GM18505 (cell line): Measurements from ENCODE around the gene SPRED2.

Experiments used
- ATAC-seq: cut with Tn5 transposase; IDR thresholded peaks from one replicate; pipeline ENCODE4 v1.9.1; 2021; ENCODE audit not compliant: unreplicated experiment
- POLR2A ChIP-seq: IDR thresholded peaks from 4 replicates; pipeline ENCODE4 v1.6.1; 2011; ENCODE audit warnings: borderline replicate concordance; ENCODE audit not compliant: insufficient read depth, insufficient read length; ENCODE audit errors: extremely low read depth

Gene SPRED2

DNA sequence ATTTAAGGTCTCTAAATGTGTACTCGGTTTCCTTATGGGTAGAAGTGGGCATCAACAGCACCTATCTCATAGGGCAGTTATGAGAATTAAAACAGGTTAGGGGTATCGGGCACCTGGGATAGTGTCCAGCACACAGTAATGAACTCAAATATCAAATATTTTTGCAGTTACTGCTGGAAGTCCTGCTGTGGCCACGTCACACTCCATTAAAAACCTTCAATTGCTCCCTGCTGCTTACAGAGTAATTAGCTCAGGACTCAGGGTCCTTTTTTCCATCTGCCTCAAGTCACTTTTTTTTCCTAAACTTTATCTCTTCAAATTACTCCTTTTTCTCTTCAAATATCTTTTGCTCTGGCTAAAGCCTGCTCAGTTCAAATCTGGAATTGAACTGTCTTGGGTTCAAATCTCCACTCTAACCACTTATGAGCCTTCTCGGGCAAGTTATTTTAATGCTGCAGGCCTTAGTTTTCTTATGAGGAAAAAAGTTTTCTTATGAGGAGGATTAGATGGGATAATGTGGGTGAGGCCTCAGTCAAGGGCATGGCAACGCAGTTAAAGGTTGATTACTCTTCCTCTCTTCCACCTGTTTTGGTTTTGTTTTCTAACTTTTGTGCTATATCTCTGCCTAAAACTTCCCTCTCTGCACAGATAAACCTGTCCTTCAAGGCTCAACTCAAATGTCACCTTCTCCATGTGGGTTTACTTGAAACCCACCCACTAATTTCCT lies 36.6 kb downstream of the SPRED2 start:
- no peak for TF ChIP-seq POLR2A

DNA sequence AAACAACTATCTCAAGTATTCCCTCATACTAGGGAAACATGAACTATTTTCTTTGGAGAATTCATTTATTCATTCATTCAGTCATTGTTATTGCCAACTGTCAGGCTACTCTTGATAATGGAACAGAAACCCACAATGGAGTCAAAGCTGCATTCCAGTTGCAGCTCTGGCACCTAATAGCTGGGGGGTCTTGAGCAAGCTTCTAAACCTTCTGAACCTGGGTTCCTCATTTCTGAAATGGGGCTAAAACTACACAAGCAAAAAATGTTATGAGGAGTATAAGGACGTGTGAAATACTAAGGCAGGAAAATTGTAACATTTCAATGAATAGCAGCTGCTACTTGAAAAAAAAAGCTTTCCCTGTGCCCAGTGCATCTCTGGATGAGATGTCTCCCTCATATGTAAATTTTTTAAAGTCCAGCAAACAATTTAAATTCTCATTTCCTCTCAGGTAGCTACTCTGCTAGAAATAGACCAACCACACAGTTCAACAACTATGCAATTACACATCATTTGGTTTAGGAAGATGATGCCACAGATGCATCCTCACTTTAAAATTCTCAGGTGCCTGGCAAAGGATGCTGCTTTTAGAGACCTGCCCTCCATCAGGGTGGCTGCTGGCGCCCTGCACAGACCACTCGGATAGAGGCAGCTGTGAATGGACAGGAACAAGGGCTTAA lies 38.5 kb downstream of the SPRED2 start:
- ATAC-seq, result no peak
- TF ChIP-seq POLR2A, result no peak

More for the DNA sequence above, 36.6 kb downstream of the SPRED2 start:
- ATAC-seq, result no peak

DNA sequence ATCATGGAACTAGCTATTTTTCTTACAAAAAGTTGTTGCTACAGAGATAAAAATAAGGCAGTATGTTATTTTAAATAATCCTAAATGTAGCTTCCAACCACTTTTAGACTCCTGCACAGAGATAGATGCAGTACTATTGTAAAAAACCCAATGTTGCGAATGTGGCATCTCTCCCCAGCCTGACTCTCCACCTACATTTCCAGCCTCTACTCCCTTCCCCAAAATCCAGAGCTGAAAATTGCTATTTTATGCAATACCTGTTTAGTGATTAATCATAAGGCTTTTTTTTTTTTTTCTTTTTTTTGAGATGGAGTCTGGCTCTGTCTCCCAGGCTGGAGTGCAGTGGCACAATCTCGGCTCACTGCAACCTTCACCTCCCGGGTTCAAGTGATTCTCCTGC lies 39.4 kb downstream of the SPRED2 start:
- TF ChIP-seq POLR2A, result no peak
- ATAC-seq, result no peak

DNA sequence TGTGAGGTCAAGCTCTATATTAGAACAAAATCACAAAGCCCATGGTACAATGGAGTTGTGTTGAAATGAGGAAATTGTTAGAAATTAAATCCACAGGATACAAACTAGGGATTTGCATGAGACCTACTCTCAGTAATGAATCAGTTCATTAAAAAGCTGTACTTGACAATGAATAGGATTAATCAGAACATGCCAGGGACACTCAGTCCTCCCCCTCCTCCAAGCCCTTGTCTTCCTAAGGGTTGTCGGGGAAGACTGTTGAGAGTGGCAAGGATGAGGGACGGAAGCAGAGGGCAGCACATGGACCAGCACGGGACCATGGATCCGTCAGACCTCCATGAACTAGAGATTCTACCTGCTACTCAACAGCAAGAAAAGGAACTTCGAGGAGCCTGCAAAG lies 39.8 kb downstream of the SPRED2 start:
- ATAC-seq, result no peak
- TF ChIP-seq POLR2A, result no peak

DNA sequence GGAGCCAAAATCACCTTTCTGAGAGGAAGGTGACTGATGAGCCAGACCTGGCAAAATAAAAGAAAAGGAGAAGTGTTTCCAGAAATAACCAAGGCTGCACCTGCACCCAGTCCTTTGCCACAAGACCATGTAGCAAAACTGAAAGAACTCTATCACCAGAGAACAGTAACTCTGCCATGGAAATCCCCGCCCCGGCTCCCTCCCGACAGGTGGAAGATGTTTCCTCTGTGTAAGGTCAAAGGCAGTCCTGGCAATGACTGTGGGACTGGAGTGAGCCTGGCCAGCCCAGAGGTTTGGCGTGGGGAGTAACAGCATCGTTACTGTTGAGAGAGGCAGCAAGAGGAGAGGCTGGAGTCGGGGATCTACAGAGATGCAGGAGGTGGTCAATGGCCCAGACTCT lies 42.3 kb downstream of the SPRED2 start:
- peak; percentile 66 for ATAC-seq
- TF ChIP-seq POLR2A, result no peak

DNA sequence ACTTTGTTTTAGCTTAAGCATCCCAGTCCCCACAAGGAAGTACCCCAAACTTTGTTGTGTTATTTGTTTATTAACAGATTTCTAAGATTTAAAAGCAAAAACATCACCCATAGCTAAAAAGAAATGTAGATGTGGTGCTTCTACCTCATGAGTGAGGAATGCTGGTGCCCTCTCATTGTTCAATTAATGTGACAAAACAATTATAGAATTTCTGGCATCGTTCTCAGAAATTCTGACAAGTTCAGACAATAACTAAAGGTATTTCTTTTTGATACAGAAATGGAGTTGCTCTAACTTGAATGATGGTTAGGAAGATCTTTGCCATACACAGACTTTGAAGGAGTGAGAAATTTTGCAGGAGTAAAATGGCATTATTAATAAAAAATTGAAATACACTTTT lies 42.9 kb downstream of the SPRED2 start:
- TF ChIP-seq POLR2A, result no peak
- ATAC-seq, result no peak

DNA sequence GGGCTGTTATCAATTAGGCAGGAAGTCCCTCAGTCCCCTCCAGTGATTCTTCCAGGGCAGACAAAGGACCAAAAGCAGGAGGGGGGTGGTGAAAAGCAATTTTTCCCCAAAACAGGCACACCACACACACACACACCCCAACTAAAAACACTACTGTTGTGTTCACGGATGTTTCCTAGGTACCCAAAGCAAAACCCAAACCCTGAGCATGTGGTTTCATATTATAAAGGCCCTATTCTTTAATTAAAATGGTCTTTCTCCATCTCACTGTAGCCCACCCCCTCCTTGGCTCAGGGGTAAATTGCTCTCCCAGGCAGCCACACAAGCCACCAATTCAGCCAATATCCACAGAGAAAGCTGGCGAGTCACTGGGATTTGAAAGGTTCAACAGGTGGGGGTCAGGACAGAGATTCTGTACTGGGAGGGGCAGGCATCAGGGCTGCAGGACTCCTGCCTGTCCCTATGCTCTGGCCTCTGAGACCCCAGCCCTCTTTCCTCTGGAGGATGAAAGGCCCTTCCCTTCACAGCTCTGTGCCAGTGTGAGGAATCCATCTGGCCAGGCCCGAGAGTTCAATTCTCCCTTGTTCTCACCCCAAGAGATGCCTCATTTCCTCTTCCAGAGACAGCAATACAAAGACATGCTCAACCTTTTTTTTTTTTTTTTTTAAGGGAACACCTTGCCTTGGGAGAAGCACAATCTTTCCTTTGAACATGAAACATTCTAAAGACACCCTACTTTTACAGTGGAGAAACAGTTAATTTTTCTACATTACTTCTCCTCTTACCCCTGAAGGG lies 43.6 kb downstream of the SPRED2 start:
- no peak for ATAC-seq
- TF ChIP-seq POLR2A, result no peak

DNA sequence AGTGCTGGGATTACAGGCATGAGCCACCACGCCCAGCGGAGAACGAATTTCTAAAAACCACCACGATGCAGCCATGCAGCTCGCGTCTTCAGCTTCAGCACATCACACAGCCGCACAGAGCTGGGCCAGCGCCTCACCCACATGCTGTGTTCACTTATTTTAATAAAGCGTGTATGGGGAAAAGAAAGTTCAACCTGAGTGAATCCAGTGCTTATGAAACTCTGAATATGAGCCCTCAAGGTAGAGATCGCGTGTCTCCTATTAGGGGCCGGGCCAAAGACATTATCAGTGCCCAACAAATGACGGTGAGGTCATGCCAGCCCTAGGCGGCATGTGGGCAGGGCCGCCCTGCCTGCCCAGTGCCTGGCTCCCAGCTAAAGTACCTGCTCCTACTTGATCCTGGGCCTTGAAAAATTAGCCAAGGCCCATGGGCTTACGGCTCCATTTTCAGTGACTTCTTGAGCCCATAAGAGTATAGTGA lies 44.3 kb downstream of the SPRED2 start:
- no peak for TF ChIP-seq POLR2A
- peak; percentile 73 for ATAC-seq

DNA sequence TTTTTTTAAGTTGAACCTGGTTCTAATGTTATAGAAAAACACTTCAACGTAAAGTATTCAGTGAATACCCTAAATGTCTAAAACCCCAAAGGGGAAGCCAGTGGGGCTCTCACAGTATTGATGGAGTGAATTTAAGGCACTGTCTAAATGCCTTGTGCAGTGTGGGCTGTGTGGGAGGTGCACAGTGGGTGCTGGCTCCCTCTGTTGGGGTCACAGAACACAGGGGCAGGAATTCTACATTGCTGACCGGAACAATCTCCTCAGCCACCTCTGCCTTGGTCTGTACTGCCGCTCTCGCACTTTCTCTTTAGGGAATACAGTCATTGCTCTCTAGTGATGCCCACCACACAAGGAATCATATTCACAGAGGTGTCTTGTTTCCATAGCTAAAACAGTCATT lies 45.4 kb downstream of the SPRED2 start:
- no peak for ATAC-seq
- TF ChIP-seq POLR2A, result no peak

DNA sequence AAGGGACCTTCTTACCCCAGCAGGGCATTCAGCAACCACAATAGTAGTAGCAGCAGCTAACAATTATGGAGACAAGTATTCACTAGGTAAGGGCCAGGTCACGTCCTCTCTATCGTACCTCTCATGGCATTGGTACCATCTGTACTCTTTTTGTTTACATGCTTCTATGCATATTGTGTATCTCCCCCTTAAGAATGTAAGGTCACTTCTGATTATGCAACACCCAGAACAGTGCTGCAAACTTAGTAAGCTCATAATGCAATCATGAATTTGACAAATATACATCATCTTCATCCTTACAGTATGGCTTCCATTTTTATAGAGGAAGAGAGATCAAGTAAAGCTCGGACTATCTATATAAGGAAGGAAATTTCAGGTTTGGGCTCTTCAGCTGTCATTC lies 46.1 kb downstream of the SPRED2 start:
- ATAC-seq, result no peak
- TF ChIP-seq POLR2A, result no peak

DNA sequence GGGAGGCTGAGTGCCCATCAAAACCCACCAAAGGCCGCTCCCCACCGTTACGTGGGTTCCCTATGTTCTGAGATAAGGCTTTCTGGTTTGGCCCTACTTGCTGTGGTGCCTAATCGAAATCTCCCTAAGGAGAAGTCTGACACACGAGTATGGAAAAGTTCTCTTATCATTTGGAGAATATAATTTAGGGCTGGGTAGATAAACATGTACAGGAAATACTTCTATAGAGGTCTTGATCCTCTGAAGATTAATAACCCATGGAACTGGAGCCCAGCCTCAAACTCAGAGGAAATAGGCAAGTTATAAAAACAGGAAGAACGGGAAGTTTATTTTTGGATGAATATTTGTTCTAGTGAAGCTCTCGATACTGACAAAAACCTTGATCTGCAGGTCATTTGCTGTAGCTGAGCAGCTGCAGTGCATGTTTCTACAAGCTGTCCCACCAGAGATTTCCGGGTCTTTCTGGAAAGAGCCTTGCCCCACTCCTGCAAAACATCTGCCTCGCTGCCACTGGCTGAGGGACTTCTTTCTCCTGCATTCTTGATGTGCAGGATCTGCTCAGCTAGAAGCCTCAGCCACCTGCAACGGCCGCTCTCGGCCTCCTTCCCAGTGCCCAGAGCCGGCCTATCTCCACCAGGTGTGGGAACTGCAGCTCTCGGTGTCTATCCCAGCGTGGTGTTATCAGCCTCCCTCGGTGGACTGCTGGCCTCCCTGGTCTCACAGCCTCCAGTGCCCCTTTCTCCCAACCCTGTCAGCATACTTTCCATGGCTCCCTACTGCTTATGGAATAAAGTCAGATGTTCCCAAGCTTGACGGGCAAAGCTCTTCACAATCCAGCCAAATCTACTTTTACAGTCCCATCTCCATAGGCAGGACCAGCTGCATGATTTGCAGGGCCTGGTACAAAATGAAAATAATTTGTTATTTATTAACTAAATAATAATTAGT lies 48.6 kb downstream of the SPRED2 start:
- no peak for ATAC-seq

DNA sequence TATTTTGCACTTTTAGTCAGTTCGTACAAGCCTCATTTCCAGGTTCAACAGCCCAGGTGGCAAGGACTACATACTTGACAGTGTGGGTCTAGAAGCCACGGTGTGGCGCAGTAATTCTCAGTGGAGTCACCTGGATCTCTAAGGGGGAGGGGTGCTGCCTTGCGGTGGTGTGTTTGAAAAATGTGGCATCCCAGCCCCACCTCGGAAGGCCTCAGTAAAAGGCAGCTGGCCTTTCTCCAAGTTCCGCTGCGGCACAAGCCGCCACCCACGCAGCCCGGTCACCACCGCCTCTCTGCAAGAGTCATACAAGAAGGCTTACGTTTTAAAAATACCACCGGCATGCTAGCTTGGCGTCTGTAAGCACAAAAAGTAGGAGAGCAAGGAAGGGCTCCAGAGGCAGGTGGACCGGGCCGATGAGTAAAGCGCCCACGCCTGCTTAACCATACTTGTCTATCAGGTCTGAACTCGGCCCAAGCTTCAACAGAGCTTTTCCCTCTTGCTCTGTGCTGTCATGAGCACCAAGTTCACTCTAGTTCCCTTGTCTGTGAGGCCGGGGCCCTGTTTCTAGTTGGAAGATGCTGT lies 49.5 kb downstream of the SPRED2 start:
- ATAC-seq, result peak; percentile 74
- TF ChIP-seq POLR2A, result no peak

More for the DNA sequence above, 48.6 kb downstream of the SPRED2 start:
- no peak for TF ChIP-seq POLR2A
